ENCODE data around the gene ARHGAP15. TPM values are rescaled to one million over a fixed set of nuclear protein-coding genes. Genes with fewer than 3 reads are reported as not detected.

Gene ARHGAP15
- total RNA-seq, 1 experiment from 2014 or later = 0.41 TPM

GRCh38 chr2:143635302-143635701 is 506.1 kb downstream of the ARHGAP15 start:
- no peak for TF ChIP-seq CTCF (IDR thresholded peaks at IDR 0.05)
- no peak for TF ChIP-seq REST (IDR thresholded peaks at IDR 0.05; ENCODE audit: insufficient read depth in 1 of 2, low read depth in 2 of 2, low read length in 1 of 2)
- no peak for TF ChIP-seq SIN3A (IDR thresholded peaks at IDR 0.05; ENCODE audit: borderline replicate concordance, insufficient read depth, low read depth, low read length)
- no peak for TF ChIP-seq TCF7L2 (IDR thresholded peaks at IDR 0.05; ENCODE audit: low read depth, low read length)
- H3K9me3 ChIP-seq (ENCODE audit: control insufficient read depth, insufficient read depth, low read depth, low read length) = peaks cover 3% of the 10 kb centered on the region; the same call in 1 of the 2 replicates
- BruUV-seq (replicated peaks) = no TSS peak
- ChIA-PET CTCF (no interaction called here), POLR2A (interaction anchor here (0.6 kb wide), 1 partner anchor 302 kb away, joined by 3 read pairs; no protein-coding TSS in a partner anchor)
- no peak overlapping the region for H3K4me3 ChIP-seq (ENCODE audit: low read depth in 2 of 2, low read length in 2 of 2)
- intact Hi-C loops (cut with micrococcal nuclease; ENCODE audit: unreplicated experiment) (no loop called here), in situ Hi-C loops (cut with HindIII; ENCODE audit: low pct_unique_long_range_greater_than_20kb, low sequenced_read_pairs) (no loop called here)
- H3K36me3 ChIP-seq (ENCODE audit: control insufficient read depth, insufficient read depth, low read length) = no peaks in the 10 kb centered on the region
- no peaks in the 10 kb centered on the region for H3K4me1 ChIP-seq (ENCODE audit: control insufficient read depth, insufficient read depth, low read length)
- no peak for ATAC-seq
- H3K27me3 ChIP-seq (ENCODE audit: control insufficient read depth, insufficient read depth, low read length) = no peaks in the 10 kb centered on the region
- DNase-seq (ENCODE audit: low read depth, low spot score) = no peak
- no peak overlapping the region for H3K27ac ChIP-seq (ENCODE audit: low read length)

- Histone ChIP-seq H3K4me1 (ENCODE audit: control insufficient read depth, insufficient read depth, low read length) (no peaks in the 10 kb centered on the region), H3K27ac (ENCODE audit: low read length) (no peak overlapping the region), H3K4me3 (ENCODE audit: low read depth in 2 of 2, low read length in 2 of 2) (no peak overlapping the region), H3K9me3 (ENCODE audit: control insufficient read depth, insufficient read depth, low read depth, low read length) (peaks cover 3% of the 10 kb centered on the region; the same call in 1 of the 2 replicates), H3K36me3 (ENCODE audit: control insufficient read depth, insufficient read depth, low read length) (no peaks in the 10 kb centered on the region), H3K27me3 (ENCODE audit: control insufficient read depth, insufficient read depth, low read length) (no peaks in the 10 kb centered on the region)
- CTCF ChIA-PET = no interaction called here
- DNase-seq (ENCODE audit: low read depth, low spot score) (no peak), ATAC-seq (no peak)
- BruUV-seq (replicated peaks) = no TSS peak
- in situ Hi-C loops (cut with HindIII; ENCODE audit: low pct_unique_long_range_greater_than_20kb, low sequenced_read_pairs) (no loop called here), intact Hi-C loops (cut with micrococcal nuclease; ENCODE audit: unreplicated experiment) (no loop called here)
- TF ChIP-seq POLR2AphosphoS5 (IDR thresholded peaks at IDR 0.05; ENCODE audit: low read depth, low read length) (no peak), SIN3A (IDR thresholded peaks at IDR 0.05; ENCODE audit: borderline replicate concordance, insufficient read depth, low read depth, low read length) (no peak), REST (IDR thresholded peaks at IDR 0.05; ENCODE audit: insufficient read depth in 1 of 2, low read depth in 2 of 2, low read length in 1 of 2) (no peak), CTCF (IDR thresholded peaks at IDR 0.05) (no peak), TCF7L2 (IDR thresholded peaks at IDR 0.05; ENCODE audit: low read depth, low read length) (no peak)
- POLR2A ChIA-PET = no interaction called here
These were observed 506.7 kb downstream of the ARHGAP15 start for GRCh38 chr2:143635936-143636335.
